HepG2 (cell line): ENCODE results near the gene INO80. TPM values are rescaled to one million over a fixed set of nuclear protein-coding genes. Genes with fewer than 3 reads are reported as not detected.

Experiments used
- ARID3A ChIP-seq: IDR thresholded peaks from 2 replicates; pipeline ENCODE4 v1.6.1; 2012; ENCODE audit warnings: low read depth, low read length, improper control_type of control experiment
- ARID5B ChIP-seq: IDR thresholded peaks from 2 replicates; pipeline ENCODE4 v1.4.0; 2020; ENCODE audit warnings: mild to moderate bottlenecking, missing genetic modification reagents
- FOXA3 ChIP-seq: IDR thresholded peaks from 2 replicates; pipeline ENCODE4 v1.6.1; 2016; ENCODE audit warnings: missing genetic modification reagents, missing compliant biosample characterization
- HDAC1 ChIP-seq: sonication (generic); formaldehyde crosslinking; IDR thresholded peaks from 2 replicates; pipeline ENCODE4 v1.5.1; 2020; ENCODE audit warnings: mild to moderate bottlenecking, missing genetic modification reagents
- PITX1 ChIP-seq: sonication (generic); formaldehyde crosslinking; IDR thresholded peaks from 2 replicates; pipeline ENCODE4 v1.5.1; 2020; ENCODE audit warnings: mild to moderate bottlenecking, missing genetic modification reagents
- RARA ChIP-seq: IDR thresholded peaks from 2 replicates; pipeline ENCODE4 v1.6.1; 2016; ENCODE audit warnings: missing genetic modification reagents, missing compliant biosample characterization
- TRAFD1 ChIP-seq: sonication (generic); formaldehyde crosslinking; IDR thresholded peaks from 2 replicates; pipeline ENCODE4 v1.5.1; 2020; ENCODE audit warnings: missing genetic modification reagents, mild to moderate bottlenecking, borderline replicate concordance
- ZNF569 ChIP-seq: sonication (generic); formaldehyde crosslinking; IDR thresholded peaks from 2 replicates; pipeline ENCODE4 v1.5.0; 2020; ENCODE audit warnings: mild to moderate bottlenecking, missing genetic modification reagents, moderate library complexity, borderline replicate concordance
- polyA plus RNA-seq, 8 experiments: library from polyadenylated mRNA; depleted of rRNA in 3 of 8; stranded (reverse) in 7 of 8; unstranded in 1 of 8; fragments of >200 nt; fragmentation: Illumina TruSeq in 4 of 8; extraction: Trizol in 4 of 8; gene quantifications; 2 replicates each; pipeline versions ENCODE4 v1.2.1 to v1.2.3, GENCODE V29; 2011 to 2016; ENCODE audit warnings: low read depth in 4 of 8, missing spikeins in 1 of 8, mixed read lengths in 1 of 8; ENCODE audit not compliant: insufficient read depth in 1 of 8
- total RNA-seq, 5 experiments: library from RNA; depleted of rRNA; stranded (reverse); fragments of >200 nt; fragmentation: Illumina TruSeq; extraction: Trizol; gene quantifications; 2 replicates each; pipeline ENCODE4 v1.2.3, GENCODE V29; 2016; ENCODE audit warnings: low read depth in 1 of 5

Gene INO80
- total and polyA plus RNA-seq, 2 of the 13 experiments (the other 11 are each of a cell fraction or from before 2014, with no cell fraction given), result 3.6 to 14.8 TPM

- no peak for TF ChIP-seq TRAFD1 (CRISPR knock-in tag)
- 0 out of 2 replicates have a peak, but pooled peaks have one; percentile 20 for TF ChIP-seq RARA (CRISPR knock-in tag)
- peak; percentile 89 for TF ChIP-seq FOXA3 (CRISPR knock-in tag)
- TF ChIP-seq ZNF569, result no peak
- TF ChIP-seq ARID3A, result 0 out of 2 replicates have a peak, but pooled peaks have one; percentile 10
- TF ChIP-seq PITX1 (CRISPR knock-in tag), result 0 out of 2 replicates have a peak, but pooled peaks have one; percentile 31
- TF ChIP-seq HDAC1 (CRISPR knock-in tag), result peak; percentile 45; the same call in 1 of the 2 replicates
- TF ChIP-seq ARID5B, result peak; percentile 37; the same call in 1 of the 2 replicates
Measured at GRCh38 chr15:40944510-40945296, 171.4 kb downstream of the INO80 start (continued).
